ENCODE data around the gene PIK3R5. TPM values are rescaled to one million over a fixed set of nuclear protein-coding genes. Genes with fewer than 3 reads are reported as not detected.

PIK3R5 gene
- total RNA-seq, 1 donor from 2014 or later: 42.0 TPM

GRCh38 chr17:8966926-8967325, 1.4 kb upstream of the PIK3R5 start:
- H3K27me3 ChIP-seq: peaks cover 6% of the 10 kb centered on the region
- intact Hi-C loops (cut with DNase I): no loop called here
- no peak overlapping the region for H3K4me3 ChIP-seq
- H3K4me1 ChIP-seq: peaks cover 0 to 4% of the 10 kb centered on the region in 2 donors
- DNase-seq (ENCODE audit: low spot score in 2 of 2): no peak
- no peaks in the 10 kb centered on the region for H3K9me3 ChIP-seq
- no peaks in the 10 kb centered on the region for H3K36me3 ChIP-seq
- no peak overlapping the region for H3K27ac ChIP-seq
- TF ChIP-seq CTCF (IDR thresholded peaks at IDR 0.05): no peak

GRCh38 chr17:8964801-8965393, 610 bp downstream of the PIK3R5 start:
- H3K36me3 ChIP-seq: no peaks in the 10 kb centered on the region
- no peak for DNase-seq (ENCODE audit: low spot score in 2 of 2)
- peaks cover 0 to 4% of the 10 kb centered on the region in 2 donors for H3K4me1 ChIP-seq
- peak overlapping the region; percentile 39 to 59 for H3K4me3 ChIP-seq
- peak overlapping the region; percentile 57 to 63 for H3K27ac ChIP-seq
- intact Hi-C loops (cut with DNase I): no loop called here
- peaks cover 6% of the 10 kb centered on the region for H3K27me3 ChIP-seq
- no peaks in the 10 kb centered on the region for H3K9me3 ChIP-seq
- TF ChIP-seq CTCF (IDR thresholded peaks at IDR 0.05): no peak

- no peak for TF ChIP-seq CTCF (IDR thresholded peaks at IDR 0.05)
- peaks cover 6% of the 10 kb centered on the region for H3K27me3 ChIP-seq
- H3K4me3 ChIP-seq: peak overlapping the region in 1 of 2 donors; percentile 59
- H3K9me3 ChIP-seq: no peaks in the 10 kb centered on the region
- H3K4me1 ChIP-seq: peaks cover 0 to 4% of the 10 kb centered on the region in 2 donors
- intact Hi-C loops (cut with DNase I): no loop called here
- no peak for DNase-seq (ENCODE audit: low spot score in 2 of 2)
- H3K27ac ChIP-seq: no peak overlapping the region
- H3K36me3 ChIP-seq: no peaks in the 10 kb centered on the region
Observed at GRCh38 chr17:8963647-8964258, 1.8 kb downstream of the PIK3R5 start.

- H3K4me3 ChIP-seq: no peak overlapping the region
- TF ChIP-seq CTCF (IDR thresholded peaks at IDR 0.05): no peak
Observed at GRCh38 chr17:8963014-8963413, 2.5 kb downstream of the PIK3R5 start.

GRCh38 chr17:8961829-8962228, 3.7 kb downstream of the PIK3R5 start:
- H3K4me3 ChIP-seq: no peak overlapping the region
- H3K36me3 ChIP-seq: no peaks in the 10 kb centered on the region
- no peak for TF ChIP-seq CTCF (IDR thresholded peaks at IDR 0.05)
- no peak for DNase-seq (ENCODE audit: low spot score in 2 of 2)
- intact Hi-C loops (cut with DNase I): no loop called here
- H3K9me3 ChIP-seq: no peaks in the 10 kb centered on the region
- H3K27ac ChIP-seq: no peak overlapping the region
- H3K4me1 ChIP-seq: peaks cover 0 to 4% of the 10 kb centered on the region in 2 donors
- H3K27me3 ChIP-seq: peaks cover 6% of the 10 kb centered on the region

More at GRCh38 chr17:8963014-8963413, 2.5 kb downstream of the PIK3R5 start:
- Histone ChIP-seq H3K36me3 (no peaks in the 10 kb centered on the region), H3K27me3 (peaks cover 6% of the 10 kb centered on the region), H3K27ac (no peak overlapping the region), H3K9me3 (no peaks in the 10 kb centered on the region), H3K4me1 (peaks cover 0 to 4% of the 10 kb centered on the region in 2 donors)
- intact Hi-C loops (cut with DNase I): no loop called here
- DNase-seq (ENCODE audit: low spot score in 2 of 2): no peak

All from ascending aorta (tissue), 2 donors.